ENCODE results near the gene ATP8A2. TPM values are rescaled to one million over a fixed set of nuclear protein-coding genes. Genes with fewer than 3 reads are reported as not detected.

The ATP8A2 gene
- total and polyA plus RNA-seq, 3 donors from 2014 or later, result 14.2 to 38.3 (median 16.5) TPM

GRCh38 chr13:25934127-25934526 is 562.4 kb downstream of the ATP8A2 start:
- TF ChIP-seq POLR2A (IDR thresholded peaks at IDR 0.05), result no peak
- TF ChIP-seq CTCF (IDR thresholded peaks at IDR 0.05), result no peak
- 96 to 97% methylated on average over 6 of the region's 6 CpGs for WGBS, 2 donors
- no peak for DNase-seq
- no peak overlapping the region for H3K27ac ChIP-seq
- H3K4me3 ChIP-seq, result no peak overlapping the region
- intact Hi-C loops (cut with DNase I; ENCODE audit: low total_unique reads), result no loop called here
- no peaks in the 10 kb centered on the region for H3K27me3 ChIP-seq
- no peaks in the 10 kb centered on the region for H3K9me3 ChIP-seq
- no peaks in the 10 kb centered on the region for H3K4me1 ChIP-seq
- no peaks in the 10 kb centered on the region for H3K36me3 ChIP-seq (ENCODE audit: low read depth, missing control alignments)

GRCh38 chr13:25939961-25940687 is 568.4 kb downstream of the ATP8A2 start:
- no peaks in the 10 kb centered on the region for H3K4me1 ChIP-seq
- no peak for TF ChIP-seq POLR2A (IDR thresholded peaks at IDR 0.05)
- TF ChIP-seq CTCF (IDR thresholded peaks at IDR 0.05), result no peak
- WGBS, 2 donors, result 84 to 92% methylated on average over 24 of the region's 24 CpGs
- intact Hi-C loops (cut with DNase I; ENCODE audit: low total_unique reads), result no loop called here
- no peaks in the 10 kb centered on the region for H3K27me3 ChIP-seq
- DNase-seq, result no peak
- no peak overlapping the region for H3K27ac ChIP-seq
- H3K9me3 ChIP-seq, result no peaks in the 10 kb centered on the region
- no peaks in the 10 kb centered on the region for H3K36me3 ChIP-seq (ENCODE audit: low read depth, missing control alignments)
- no peak overlapping the region for H3K4me3 ChIP-seq

GRCh38 chr13:25943081-25943480 is 571.3 kb downstream of the ATP8A2 start:
- H3K36me3 ChIP-seq (ENCODE audit: low read depth, missing control alignments), result no peaks in the 10 kb centered on the region
- no peak overlapping the region for H3K4me3 ChIP-seq
- WGBS, 2 donors, result 65 to 79% methylated on average over 3 to 5 of the region's 5 CpGs
- no peaks in the 10 kb centered on the region for H3K9me3 ChIP-seq
- H3K4me1 ChIP-seq, result no peaks in the 10 kb centered on the region
- H3K27ac ChIP-seq, result no peak overlapping the region
- intact Hi-C loops (cut with DNase I; ENCODE audit: low total_unique reads), result no loop called here
- no peaks in the 10 kb centered on the region for H3K27me3 ChIP-seq
- DNase-seq, result no peak
- TF ChIP-seq CTCF (IDR thresholded peaks at IDR 0.05), result no peak

- Histone ChIP-seq H3K27ac (no peak overlapping the region), H3K36me3 (ENCODE audit: low read depth, missing control alignments) (no peaks in the 10 kb centered on the region), H3K4me1 (no peaks in the 10 kb centered on the region), H3K4me3 (no peak overlapping the region), H3K9me3 (no peaks in the 10 kb centered on the region), H3K27me3 (no peaks in the 10 kb centered on the region)
- no peak for TF ChIP-seq POLR2A (IDR thresholded peaks at IDR 0.05)
- no peak for TF ChIP-seq CTCF (IDR thresholded peaks at IDR 0.05)
- 90 to 91% methylated on average over 6 of the region's 6 CpGs for WGBS, 2 donors
- intact Hi-C loops (cut with DNase I; ENCODE audit: low total_unique reads), result no loop called here
- DNase-seq, result no peak
These were observed 571.9 kb downstream of the ATP8A2 start for GRCh38 chr13:25943658-25944057.

- Histone ChIP-seq H3K4me1 (no peaks in the 10 kb centered on the region), H3K36me3 (ENCODE audit: low read depth, missing control alignments) (no peaks in the 10 kb centered on the region), H3K27ac (no peak overlapping the region), H3K4me3 (no peak overlapping the region), H3K27me3 (no peaks in the 10 kb centered on the region), H3K9me3 (no peaks in the 10 kb centered on the region)
- WGBS, 2 donors, result 48 to 50% methylated on average over 7 of the region's 7 CpGs
- intact Hi-C loops (cut with DNase I; ENCODE audit: low total_unique reads), result no loop called here
- DNase-seq, result no peak
- TF ChIP-seq CTCF (IDR thresholded peaks at IDR 0.05), result no peak
These were observed 573.8 kb downstream of the ATP8A2 start for GRCh38 chr13:25945596-25945995.

Measured in testis (tissue), 3 donors.